Cerebellar nuclear complex (tissue), 1 donor: ENCODE data around the gene ENO1.
"Not testable (repeated sequence)": the region's sequence is repeated elsewhere in the genome, so short reads cannot be mapped to it uniquely, and the experiment has no call there.

Source experiments
- DNase-seq, 2 experiments: peaks; one replicate each; lab custom pipeline; 2025; lab: John Stamatoyannopoulos, UW

The ENO1 gene

DNA sequence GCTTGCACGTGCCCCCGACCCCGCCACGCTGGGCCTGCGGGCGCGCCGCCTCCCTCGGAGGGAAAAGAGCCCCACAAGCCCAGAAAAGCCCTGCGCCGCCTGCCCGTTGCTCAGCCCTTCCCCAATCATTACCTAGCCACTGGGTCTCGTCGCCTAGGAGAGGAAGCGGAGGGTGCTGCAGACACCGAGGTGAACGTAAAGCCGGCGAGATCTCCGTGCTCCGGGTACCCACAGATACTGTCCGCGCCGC lies at the start of gene ENO1:
Gene ENO1, minus strand, starts transcription at position 239 of the 250 bp plus-strand sequence. CDS start 3,778 bp downstream, outside the sequence.
- DNase-seq: no peak

DNA sequence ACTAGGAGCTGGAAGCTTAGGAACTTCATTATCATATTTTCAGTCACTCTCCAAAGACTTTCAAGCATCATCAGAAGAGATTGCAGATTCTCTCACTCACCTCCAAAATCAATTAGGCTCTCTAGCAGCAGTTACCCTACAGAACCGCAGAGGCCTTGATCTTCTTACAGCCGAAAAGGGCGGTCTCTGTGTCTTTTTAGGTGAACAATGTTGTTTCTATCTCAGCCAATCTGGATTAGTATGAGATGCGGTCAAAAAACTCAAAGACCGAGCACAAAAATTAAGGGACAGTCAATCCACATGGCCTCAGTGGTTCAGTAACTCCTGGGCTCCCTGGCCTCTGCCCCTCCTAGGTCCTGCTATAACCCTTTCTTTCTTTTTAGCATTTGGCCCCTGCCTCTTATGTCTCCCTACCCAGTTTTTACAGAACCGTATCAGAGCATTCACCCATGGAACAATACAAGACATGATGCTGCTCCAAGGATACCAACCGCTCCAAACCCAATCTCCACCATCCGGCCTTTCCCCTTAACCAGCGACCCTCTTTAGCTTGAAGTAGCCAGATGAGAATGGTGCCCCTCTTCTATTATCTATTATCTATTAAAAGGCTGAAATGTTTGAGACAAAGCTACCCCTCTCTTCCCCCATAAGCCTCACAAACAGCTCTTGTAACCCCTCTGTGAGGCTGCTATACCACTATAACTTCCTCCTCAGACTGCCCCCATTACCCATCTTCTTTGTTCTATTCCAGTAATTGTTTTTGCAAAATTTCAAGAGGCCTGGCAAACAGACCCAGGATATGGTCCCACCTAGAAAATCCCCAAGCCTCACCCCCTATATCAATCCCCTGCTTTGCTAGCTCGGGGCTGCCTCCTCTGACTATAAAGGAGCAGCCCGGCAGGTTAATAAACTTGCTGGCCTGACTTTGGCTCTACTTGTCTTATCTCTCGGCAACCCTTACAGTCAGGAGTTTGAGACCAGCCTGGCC lies 48.5 kb upstream of the ENO1 start:
- no peak for DNase-seq

DNA sequence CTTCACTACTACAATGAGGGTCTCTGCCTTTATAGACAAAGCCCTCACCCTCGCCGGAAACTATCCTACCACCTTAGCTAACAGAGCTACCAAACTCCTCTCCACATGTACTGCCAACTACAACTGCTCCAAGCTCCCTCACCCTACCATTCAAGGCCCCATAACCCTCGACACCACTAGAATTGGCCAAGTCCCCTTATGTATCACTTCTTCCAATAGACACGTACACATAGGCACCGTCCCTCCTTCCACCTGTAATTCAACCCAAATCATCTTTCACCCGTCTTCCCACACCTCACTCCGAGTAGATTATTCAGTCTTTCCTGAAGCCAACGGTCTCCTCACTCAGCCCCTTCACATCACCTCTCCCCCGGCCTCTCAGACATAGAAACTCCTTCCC lies 47.5 kb upstream of the ENO1 start:
- no peak for DNase-seq

DNA sequence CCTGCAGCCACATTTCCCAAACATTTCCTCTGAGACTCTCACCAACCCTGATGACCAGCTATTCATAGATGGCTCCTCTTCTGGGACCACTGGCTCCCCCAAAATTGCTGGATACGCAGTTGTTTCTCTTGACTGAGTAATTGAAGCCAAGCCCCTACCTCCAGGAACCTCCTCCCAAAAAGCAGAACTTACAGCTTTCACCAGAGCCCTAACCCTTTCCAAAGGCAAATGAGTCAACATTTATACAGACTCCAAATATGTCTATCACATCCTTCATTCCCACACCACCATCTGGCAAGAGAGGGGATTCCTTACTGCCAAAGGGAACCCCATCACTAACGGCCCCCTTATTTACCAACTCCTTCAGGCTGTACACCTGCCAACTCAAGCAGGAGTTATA lies 46.9 kb upstream of the ENO1 start:
- no peak for DNase-seq

DNA sequence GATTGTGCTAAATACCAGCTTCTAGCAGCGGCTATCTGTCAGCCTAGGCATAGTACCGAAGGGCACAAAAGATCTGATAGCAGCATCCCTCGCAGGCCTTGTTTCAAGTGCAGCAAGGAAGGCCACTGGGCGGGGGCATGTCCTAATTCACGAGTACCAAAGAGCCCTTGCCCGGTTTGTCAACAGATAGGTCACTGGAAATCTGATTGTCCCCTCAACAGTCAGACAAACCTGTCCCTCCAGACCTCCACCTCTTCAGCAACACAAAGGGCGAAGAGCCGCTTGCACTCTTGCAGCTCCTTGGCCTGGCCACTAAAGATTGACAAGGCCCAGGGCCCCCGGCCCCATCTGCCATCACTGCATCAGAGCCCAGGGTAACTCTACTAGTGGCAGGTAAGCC lies 44.5 kb upstream of the ENO1 start:
- DNase-seq: no peak

DNA sequence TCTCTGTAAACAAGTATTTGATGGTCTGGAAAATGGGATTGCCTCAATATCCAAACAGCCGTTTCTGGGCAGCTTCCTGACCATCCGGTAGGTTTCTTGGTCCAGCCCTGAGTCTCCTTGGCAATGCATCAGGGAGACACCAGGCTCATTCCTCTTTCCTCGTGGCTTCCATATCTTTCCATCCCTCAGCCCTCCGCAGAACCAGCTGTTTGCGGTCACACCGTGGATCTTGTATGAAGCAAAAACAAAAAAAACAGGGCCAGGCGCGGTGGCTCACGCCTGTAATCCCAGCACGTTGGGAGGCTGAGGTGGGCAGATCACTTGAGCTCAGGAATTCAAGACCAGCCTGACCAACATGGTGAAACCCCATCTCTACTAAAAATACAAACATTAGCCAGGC lies 39.0 kb upstream of the ENO1 start:
- not testable (repeated sequence) for DNase-seq

DNA sequence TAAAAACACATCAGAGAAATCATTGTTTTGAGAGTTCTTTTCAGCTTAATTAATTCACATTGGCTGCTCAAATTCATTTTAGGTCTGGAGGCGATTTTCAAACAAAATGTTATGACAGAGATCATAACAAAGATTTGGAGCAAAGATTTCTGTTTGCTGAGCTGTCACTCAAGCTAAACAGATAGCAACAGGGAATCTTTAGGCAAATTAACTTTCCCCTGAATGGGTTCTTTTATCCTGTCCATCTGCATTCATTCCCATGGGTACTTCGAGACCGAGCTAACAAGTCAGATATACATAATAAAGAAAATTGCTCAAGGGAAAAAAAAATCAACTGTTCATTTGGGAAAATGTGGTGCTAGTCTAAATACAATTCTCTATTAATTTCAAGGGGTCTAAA lies 37.0 kb upstream of the ENO1 start:
- DNase-seq: no peak

DNA sequence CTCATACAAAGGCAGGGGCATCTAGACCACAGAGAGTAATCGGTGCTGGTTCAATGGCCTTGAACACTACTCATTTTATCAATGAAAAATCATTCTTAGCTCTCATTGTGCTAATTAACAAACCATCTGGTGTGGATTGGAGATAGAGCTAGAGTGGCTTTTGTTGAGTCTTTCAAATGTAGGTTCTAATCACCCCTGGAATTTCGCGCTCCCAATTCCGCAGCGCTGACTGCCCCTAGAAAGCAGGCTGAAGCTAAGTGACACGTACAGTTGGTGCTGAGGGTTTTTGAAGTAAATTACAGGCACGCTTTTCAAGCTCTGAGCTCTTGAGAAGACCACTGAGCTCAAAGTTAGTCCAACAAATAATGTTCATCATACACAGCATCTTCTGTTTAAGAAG lies 36.0 kb upstream of the ENO1 start:
- no peak for DNase-seq

DNA sequence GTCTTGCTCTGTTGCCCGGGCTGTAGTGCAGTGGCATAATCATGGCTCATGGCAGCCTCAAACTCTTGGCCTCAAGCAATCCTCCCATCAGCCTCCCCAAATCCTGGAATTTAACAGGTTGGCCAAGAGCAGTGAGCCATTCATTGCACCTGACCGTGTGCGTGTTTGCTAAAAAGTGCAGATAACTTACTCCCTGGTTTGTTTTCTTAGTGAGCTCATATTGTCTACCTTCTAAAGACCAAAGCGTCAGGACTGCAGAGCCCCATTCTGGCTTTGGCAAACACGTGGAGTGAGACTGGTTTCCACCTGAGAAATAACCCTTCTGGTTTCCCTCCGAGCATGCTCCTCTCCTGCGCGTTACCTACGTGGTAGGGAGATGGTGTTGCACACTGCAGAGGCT lies 35.0 kb upstream of the ENO1 start:
- no peak for DNase-seq

DNA sequence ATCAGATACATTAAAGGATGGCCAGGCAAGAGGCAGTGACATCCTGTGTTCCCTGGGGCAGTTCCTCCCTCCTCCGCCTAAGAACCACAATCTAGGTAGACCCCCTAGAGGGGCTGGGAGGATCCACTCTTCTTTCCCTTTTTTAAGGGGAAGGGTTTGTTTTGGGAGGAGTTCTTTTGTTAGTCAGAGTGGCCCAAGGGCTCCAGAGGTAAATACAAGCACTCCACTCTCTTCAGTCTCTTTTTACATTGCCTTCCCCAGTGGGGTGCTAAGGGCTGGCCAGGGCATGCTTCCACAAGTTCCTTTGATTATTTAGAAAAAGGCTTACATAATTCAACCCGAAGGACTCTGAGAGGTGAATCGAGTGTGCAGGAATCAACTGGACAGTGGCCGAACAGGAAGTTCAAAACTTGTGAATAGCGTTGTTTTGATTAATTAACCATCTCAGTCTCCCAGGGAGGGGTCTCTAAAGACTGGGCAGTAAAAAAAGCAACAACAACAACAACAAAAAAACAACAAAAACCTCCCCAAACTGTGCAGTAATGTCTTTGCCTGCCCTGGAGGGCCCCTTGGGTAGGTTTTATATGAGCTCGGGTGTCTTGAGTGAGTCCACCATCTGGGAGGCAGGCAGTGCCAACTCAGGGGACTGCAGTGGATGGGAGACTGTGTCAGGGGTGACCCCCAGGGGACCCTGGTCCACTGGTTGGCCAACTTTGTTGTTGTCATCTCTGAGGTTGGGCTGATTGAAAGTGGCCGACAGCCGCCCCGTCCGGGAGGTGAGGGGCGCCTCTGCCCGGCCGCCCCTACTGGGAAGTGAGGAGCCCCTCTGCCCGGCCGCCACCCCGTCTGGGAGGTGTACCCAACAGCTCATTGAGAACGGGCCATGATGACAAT lies 33.2 kb upstream of the ENO1 start:
- DNase-seq: no peak

DNA sequence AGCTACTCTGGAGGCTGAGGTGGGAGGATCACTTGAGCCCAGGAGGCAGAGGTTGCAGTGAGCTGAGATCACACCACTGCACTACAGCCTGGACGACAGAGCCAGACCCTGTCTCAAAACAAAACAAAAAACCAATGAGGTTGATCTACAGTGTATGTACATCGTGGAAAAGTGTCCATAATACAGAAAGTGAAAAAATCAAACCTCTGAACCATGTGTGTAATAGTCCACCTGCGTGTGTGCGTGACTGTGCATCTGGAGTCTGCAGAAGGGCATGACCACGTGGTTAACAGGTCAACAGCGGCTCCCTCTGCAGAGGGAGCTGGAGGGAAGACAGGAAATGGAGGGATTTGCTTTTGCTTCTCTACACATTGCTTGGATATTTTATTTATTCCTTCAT lies 32.4 kb upstream of the ENO1 start:
- no peak for DNase-seq

DNA sequence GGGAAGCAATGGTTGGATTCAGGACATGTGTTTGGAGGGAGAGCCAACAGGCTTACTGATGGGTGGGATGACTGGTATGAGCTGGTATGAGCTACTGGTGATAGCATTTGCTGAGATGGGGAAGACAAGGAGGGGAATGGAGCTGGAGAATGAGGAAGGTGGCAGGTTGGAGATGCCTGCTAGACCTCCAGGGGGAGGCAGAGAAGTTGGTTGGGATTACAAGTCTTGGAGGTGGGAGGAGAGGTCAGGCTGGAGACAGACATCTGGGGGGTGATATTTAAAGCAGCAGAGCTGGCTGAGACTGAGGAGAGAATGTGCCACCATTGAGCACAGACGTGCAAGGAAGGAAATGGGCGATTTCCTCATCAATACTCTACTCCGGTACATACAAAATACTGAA lies 31.8 kb upstream of the ENO1 start:
- DNase-seq: no peak

DNA sequence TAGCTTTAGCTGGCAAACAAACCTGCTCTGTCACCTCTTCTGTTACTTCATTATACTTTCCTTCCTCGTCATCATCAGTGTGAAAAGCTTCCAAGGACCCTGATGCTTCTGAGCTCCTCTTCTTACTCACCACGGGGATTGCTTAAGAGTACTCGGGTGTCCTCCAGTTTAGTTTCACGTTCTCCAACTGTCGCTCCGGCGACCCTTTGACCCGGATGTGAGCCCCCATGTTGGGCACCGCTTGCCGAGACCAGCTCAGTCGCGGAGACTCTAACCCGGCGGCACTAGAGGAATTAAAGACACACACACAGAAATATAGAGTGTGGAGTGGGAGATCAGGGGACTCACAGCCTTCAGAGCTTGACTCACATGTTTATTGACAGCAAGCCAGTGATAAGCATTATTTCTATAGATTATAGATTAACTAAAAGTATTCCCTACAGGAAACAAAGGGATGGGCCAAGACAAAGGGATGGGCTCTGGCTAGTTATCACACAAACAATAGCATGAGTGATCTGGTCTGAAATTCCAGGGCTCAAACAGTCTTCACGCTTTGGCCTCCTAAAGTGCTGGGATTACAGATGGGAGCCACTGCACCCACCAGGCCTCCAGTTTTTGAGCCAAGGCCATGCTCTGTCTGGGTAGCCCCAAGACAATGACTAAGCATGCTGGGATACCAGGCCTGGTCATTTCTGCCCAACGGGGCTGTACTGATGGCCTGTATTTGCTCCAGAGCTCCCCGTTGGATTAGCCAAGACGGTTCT lies 30.1 kb upstream of the ENO1 start:
- DNase-seq: no peak

DNA sequence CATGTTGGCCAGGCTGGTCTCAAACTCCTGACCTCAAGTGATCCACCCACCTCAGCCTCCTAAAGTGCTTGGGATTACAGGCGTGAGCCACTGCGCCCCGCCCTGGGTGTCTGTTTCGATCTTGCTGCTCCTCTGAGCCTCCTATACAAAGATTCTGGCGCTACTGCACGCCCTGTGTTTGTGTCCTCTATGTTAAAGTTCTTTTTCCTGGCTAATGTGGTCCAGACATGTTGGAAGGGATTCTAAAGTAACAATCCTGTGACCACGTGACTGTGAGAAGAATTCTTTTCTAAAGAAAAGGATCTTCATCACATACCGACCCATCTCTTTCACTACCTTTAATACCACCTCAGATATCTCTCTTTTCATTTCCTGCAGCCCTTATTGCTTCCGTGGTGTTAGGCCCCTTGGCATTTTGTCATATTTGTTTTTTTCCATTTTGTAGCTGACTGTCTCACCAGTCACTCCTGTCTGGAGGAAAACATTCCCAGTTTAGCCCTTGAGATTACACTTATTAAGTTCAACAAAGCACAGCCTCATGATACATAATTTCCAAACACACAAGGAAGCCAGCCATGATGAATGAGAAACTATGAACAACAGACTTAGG lies 27.2 kb upstream of the ENO1 start:
- DNase-seq: no peak

DNA sequence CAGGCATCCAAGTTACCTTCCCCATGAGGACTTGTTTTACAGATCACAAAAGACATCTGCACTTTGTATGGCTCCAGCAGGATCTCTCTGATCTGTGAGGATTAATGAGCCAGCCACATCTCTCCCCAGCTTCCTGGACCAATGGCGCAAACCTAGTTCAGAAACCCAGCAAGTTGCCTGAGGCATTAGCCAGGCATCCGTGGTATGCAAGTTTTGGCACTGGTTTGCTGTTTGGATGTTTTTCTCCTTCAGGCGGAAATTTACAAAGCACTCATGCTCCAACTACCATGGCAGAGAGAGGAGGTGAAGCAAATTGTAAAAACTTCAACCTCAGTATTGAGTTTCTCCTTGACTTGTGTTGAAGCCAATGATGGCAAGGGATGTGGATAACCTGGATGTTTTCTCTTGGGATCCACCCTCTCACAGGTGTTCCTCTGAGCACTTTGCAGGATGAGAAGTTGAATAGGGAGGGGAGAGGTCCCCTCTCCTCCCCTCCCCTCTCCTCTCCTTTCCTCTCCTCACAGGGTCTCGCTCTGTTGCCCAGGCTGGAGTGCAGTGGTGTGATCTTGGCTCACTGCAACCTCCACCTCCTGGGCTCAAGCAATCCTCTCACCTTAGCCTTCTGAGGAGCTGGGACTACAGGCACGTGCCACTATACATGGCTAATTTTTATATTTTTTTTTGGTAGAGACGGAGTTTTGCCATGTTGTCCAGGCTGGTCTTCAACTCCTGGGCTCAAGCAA lies 25.6 kb upstream of the ENO1 start:
- no peak for DNase-seq

DNA sequence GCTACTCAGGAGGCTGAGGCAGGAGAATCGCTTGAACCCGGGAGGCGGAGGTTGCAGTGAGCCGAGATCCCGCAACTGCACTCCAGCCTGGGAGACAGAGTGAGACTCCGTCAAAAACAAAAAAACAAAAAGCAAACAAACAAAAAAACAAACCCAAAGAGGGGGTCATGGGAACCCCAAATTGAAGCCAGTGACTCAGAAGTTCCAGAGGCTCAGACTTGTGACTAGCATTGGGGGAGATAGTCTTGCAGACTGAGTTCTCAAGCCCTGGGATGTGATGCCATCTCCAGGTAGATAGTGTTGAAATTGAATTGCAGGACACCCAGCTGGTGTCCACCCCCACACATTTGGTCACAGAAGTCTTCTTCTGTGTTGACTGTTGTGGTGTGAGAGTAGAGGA lies 24.9 kb upstream of the ENO1 start:
- no peak for DNase-seq

DNA sequence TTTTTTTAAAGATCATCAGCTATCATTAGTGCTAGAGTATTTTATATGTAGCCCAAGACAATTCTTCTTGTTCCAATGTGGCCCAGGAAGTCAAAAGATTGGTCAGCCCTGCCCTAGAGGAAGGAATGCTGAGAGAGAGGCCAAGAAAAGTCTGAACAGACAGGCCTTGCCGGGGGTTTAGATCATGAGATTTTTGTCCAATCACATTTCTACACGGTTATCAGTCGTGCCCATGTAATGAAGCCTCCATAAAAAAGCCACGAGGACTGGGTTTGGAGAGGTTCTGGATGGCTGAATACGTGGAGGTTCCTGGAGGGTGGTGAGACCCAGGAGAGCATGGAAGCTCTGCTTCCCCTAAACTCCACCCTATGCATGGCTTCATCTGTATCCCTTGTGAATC lies 24.3 kb upstream of the ENO1 start:
- DNase-seq: no peak

DNA sequence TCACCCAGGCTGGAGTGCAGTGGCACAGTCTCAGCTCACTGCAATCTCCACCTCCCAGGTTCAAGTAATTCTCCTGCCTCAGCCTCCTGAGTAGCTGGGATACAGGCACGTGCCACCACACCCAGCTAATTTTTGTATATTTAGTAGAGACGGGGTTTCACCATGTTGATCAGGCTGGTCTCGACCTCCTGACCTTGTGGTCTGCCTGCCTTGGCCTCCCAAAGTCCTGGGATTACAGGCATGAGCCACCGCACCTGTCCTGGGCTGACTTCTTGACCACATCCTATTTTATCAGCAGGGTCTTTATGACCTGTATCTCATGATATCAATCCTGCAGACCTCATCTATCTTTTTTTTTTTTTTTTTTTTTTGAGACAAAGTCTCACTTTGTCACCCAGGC lies 22.2 kb upstream of the ENO1 start:
- DNase-seq: not testable (repeated sequence)

DNA sequence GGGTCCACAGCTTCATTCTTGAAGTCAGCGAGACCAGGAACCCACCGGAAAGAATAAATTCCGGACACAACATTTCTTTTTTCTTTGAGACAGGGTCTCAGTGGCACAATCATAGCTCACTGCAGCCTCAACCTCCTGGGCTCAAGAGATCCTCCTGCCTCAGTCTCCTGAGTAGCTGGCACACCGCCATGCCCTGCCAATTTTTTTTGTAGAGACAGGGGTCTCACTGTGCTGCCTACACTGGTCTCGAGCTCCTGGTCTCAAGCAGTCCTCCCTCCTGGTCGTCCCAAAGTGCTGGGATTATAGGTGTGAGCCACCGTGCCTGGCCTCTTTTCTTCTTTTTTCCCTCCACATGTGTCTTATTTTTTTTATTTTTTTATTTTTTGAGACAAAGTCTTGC lies 20.6 kb upstream of the ENO1 start:
- no peak for DNase-seq

DNA sequence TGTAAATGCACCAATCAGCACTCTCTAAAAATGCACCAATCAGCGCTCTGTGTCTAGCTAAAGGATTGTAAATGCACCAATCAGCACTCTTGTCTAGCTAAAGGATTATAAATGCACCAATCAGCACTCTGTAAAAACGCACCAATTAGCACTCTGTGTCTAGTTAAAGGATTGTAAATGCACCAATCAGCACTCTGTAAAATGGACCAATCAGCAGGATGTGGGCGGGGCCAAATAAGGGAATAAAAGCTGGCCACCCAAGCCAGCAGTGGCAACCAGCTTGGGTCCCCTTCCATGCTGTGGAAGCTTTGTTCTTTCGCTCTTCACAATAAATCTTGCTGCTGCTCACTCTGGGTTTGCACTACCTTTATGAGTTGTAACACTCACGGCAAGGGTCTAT lies 19.9 kb upstream of the ENO1 start:
- not testable (repeated sequence) for DNase-seq

DNA sequence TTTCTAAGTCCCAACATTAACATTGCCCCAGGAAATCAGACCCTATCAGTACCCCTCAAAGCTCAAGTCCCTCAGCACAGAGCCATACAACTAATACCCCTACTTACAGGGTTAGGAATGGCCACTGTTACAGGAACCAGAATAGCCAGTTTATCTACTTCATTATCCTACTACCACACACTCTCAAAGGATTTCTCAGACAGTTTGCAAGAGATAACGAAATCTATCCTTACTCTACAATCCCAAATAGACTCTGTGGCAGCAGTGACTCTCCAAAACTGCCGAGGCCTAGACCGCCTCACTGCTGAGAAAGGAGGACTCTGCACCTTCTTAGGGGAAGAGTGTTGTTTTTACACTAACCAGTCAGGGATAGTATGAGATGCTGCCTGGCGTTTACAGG lies 19.0 kb upstream of the ENO1 start:
- not testable (repeated sequence) for DNase-seq
